ENCODE data around the gene ADGRV1.

DNA sequence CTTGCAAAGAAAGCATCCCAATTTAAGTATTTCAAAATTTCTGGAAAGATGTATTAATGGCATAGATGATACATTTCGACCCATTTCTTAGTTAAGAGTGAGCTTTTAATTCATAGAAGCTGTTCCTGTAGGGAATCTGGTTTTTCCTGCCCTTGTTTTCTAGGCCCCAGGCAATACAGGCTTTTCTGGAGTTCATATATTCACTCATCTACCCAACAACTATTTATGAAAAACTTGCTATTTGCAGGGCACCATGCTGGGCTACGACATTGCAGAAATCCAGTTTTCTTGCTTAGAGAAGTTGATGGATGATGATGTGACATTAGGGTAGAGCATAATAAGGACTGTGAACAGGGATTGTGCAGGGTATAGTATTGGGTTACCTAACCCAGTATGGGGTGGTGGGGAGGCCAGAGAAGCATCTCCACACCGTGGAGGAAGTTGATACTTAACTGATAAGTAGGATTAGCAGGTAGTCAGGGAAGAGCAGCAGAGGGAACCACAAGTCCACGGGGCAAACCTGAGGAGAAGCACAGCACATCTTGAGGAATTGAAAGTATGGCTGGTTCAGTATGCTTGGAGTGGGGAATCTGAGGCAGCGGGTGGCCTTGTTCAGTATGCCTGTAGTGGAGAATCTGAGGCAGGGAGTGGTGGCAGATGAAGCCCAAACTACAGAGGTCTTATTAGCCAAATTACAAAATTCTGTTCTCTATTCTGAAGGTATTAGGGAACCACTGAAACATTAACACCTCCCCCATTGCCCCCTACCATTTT lies 577.1 kb downstream of the ADGRV1 start:
- TF ChIP-seq, protein P1, sequence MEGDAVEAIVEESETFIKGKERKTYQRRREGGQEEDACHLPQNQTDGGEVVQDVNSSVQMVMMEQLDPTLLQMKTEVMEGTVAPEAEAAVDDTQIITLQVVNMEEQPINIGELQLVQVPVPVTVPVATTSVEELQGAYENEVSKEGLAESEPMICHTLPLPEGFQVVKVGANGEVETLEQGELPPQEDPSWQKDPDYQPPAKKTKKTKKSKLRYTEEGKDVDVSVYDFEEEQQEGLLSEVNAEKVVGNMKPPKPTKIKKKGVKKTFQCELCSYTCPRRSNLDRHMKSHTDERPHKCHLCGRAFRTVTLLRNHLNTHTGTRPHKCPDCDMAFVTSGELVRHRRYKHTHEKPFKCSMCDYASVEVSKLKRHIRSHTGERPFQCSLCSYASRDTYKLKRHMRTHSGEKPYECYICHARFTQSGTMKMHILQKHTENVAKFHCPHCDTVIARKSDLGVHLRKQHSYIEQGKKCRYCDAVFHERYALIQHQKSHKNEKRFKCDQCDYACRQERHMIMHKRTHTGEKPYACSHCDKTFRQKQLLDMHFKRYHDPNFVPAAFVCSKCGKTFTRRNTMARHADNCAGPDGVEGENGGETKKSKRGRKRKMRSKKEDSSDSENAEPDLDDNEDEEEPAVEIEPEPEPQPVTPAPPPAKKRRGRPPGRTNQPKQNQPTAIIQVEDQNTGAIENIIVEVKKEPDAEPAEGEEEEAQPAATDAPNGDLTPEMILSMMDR (conservative IDR thresholded peaks at IDR 0.05; ENCODE audit: low read length): no peak
- no peak for TF ChIP-seq EZH2phosphoT487 (IDR thresholded peaks at IDR 0.05; ENCODE audit: borderline replicate concordance)

All from Loucy (cell line).